DOHH2 (cell line): ENCODE results near the gene CCDC194.

Source experiments
- CTCF ChIP-seq: fragments of 200-600 bp; sonication (generic); IDR thresholded peaks from one replicate; pipeline ENCODE4 v1.5.1; 2014; ENCODE audit warnings: antibody characterized with exemption, mild to moderate bottlenecking, low read depth, low read length; ENCODE audit not compliant: poor library complexity, severe bottlenecking
- EZH2phosphoT487 ChIP-seq: fragments of 200-600 bp; sonication (generic); IDR thresholded peaks from 2 replicates; pipeline ENCODE4 v1.6.1; 2017; ENCODE audit warnings: borderline replicate concordance, mild to moderate bottlenecking, antibody characterized with exemption, low read length, moderate library complexity, mixed read lengths

- TF ChIP-seq CTCF: no peak
- no peak for TF ChIP-seq EZH2phosphoT487
Measured at GRCh38 chr19:17419154-17419620, 25.2 kb upstream of the CCDC194 start.
